K562 (cell line): ENCODE measurements around the gene SELL.

Experiments used
- CEBPZ ChIP-seq: fragments of 150-350 bp; IDR thresholded peaks from 2 replicates; pipeline ENCODE4 v1.6.1; 2014; ENCODE audit warnings: low read depth, mild to moderate bottlenecking, low read length, borderline replicate concordance
- EGR1 ChIP-seq: fragments of 450-650 bp; conservative IDR thresholded peaks from 2 replicates; pipeline ENCODE4 v1.6.1; 2017; ENCODE audit warnings: mild to moderate bottlenecking
- ELK1 ChIP-seq: sonication (generic); formaldehyde crosslinking; IDR thresholded peaks from 2 replicates; pipeline ENCODE4 v1.8.1; 2022; ENCODE audit warnings: missing genetic modification reagents
- HDAC8 ChIP-seq: fragments of 450-650 bp; IDR thresholded peaks from 2 replicates; pipeline ENCODE4 v1.6.1; 2016; ENCODE audit warnings: mild to moderate bottlenecking, missing genetic modification characterization, moderate library complexity, missing compliant biosample characterization
- HNRNPL ChIP-seq: fragments of 200-400 bp; formaldehyde crosslinking; IDR thresholded peaks from 2 replicates; pipeline ENCODE4 v1.6.1; 2017; ENCODE audit warnings: low read depth, mild to moderate bottlenecking, low read length
- KLF16 ChIP-seq: IDR thresholded peaks from 2 replicates; pipeline ENCODE4 v1.6.1; 2016; ENCODE audit warnings: antibody characterized with exemption
- MAFK ChIP-seq: IDR thresholded peaks from 2 replicates; pipeline ENCODE4 v1.6.1; 2011; ENCODE audit warnings: low read length, improper control_type of control experiment
- NR3C1 ChIP-seq: sonication (generic); formaldehyde crosslinking; IDR thresholded peaks from 2 replicates; pipeline ENCODE4 v1.8.1; 2022; ENCODE audit warnings: missing genetic modification reagents
- POLR3A ChIP-seq: IDR thresholded peaks from 2 replicates; pipeline ENCODE4 v1.6.1; 2011; ENCODE audit warnings: borderline replicate concordance, mild to moderate bottlenecking, moderate library complexity; ENCODE audit not compliant: insufficient read length, insufficient read depth; ENCODE audit errors: extremely low read depth
- RERE ChIP-seq: sonication (generic); formaldehyde crosslinking; IDR thresholded peaks from 2 replicates; pipeline ENCODE4 v1.8.0; 2023; ENCODE audit warnings: missing genetic modification reagents, mild to moderate bottlenecking, borderline replicate concordance
- SIN3A ChIP-seq, 2 experiments: fragments of 150-350 bp in 1 of 2; IDR thresholded peaks; 2 replicates each; pipeline ENCODE4 v1.6.1; 2011 to 2016; ENCODE audit warnings: borderline replicate concordance in 2 of 2, low read depth in 2 of 2, low read length in 2 of 2, mild to moderate bottlenecking in 2 of 2, moderate library complexity in 2 of 2; ENCODE audit not compliant: control insufficient read depth in 1 of 2
- SREBF1 ChIP-seq: fragments of 150-350 bp; IDR thresholded peaks from 2 replicates; pipeline ENCODE4 v1.6.1; 2014; ENCODE audit warnings: antibody characterized with exemption, low read depth, low read length, borderline replicate concordance
- ZNF253 ChIP-seq: fragments of 250-450 bp; sonication (Bioruptor Pico); conservative IDR thresholded peaks from 2 replicates; pipeline ENCODE4 v1.6.1; 2021; ENCODE audit warnings: mild to moderate bottlenecking
- ZNF347 ChIP-seq: fragments of 450-650 bp; formaldehyde crosslinking; IDR thresholded peaks from 2 replicates; pipeline ENCODE4 v1.4.0; 2020; ENCODE audit warnings: low read depth, mild to moderate bottlenecking, moderate library complexity

GRCh38 chr1:169698976-169699375 is 12.4 kb downstream of the SELL start:
- TF ChIP-seq KLF16 (no peak), HNRNPL (no peak), MAFK (no peak), SIN3A (IDR thresholded peaks at IDR 0.05; ENCODE audit: borderline replicate concordance in 2 of 2, control insufficient read depth in 1 of 2, low read depth in 2 of 2, low read length in 2 of 2) (no peak), CEBPZ (no peak), RERE (CRISPR knock-in tag) (no peak), ELK1 (CRISPR knock-in tag) (no peak), SREBF1 (no peak), NR3C1 (no peak), EGR1 (no peak), ZNF347 (CRISPR knock-in tag) (no peak), HDAC8 (tag) (no peak), ZNF253 (CRISPR knock-in tag) (no peak), POLR3A (no peak)
